GM12801 (cell line): ENCODE data around the gene PKP1.

Experiments
- TF ChIP-seq, protein P1 (sequence below): IDR thresholded peaks from one replicate; pipeline ENCODE4 v1.5.1; 2011; ENCODE audit warnings: control low read depth; ENCODE audit not compliant: insufficient read length; ENCODE audit errors: extremely low read depth

Gene PKP1

DNA sequence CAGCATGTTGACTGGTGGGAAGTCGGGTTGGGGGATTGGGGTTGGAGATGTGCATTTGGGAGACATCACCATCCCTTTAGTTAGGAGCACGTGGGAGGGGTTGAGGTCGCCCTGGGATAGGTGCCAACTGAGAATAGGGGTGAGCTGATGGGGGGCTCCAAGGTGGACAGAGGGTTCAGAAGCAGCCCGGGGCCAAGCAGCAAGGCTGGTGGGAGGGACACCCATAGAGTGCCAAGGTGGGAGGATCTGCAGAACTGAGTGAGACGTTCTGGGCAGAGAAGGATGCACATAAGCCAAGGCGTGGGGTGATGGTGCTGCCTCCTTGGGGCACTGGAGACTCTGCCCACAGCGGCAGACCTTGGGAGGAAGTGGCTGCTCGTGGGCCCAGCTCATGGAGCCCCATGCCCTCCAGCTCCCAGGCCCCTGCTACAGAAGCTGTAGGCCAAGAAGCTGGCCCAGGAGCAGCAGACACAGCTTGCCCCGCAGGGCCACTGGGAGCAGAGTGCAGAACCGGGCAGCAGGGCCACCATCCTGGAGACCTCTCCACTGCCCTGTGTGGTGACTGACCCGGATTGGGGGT lies 31.4 kb upstream of the PKP1 start:
- TF ChIP-seq, protein P1, sequence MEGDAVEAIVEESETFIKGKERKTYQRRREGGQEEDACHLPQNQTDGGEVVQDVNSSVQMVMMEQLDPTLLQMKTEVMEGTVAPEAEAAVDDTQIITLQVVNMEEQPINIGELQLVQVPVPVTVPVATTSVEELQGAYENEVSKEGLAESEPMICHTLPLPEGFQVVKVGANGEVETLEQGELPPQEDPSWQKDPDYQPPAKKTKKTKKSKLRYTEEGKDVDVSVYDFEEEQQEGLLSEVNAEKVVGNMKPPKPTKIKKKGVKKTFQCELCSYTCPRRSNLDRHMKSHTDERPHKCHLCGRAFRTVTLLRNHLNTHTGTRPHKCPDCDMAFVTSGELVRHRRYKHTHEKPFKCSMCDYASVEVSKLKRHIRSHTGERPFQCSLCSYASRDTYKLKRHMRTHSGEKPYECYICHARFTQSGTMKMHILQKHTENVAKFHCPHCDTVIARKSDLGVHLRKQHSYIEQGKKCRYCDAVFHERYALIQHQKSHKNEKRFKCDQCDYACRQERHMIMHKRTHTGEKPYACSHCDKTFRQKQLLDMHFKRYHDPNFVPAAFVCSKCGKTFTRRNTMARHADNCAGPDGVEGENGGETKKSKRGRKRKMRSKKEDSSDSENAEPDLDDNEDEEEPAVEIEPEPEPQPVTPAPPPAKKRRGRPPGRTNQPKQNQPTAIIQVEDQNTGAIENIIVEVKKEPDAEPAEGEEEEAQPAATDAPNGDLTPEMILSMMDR = no peak

DNA sequence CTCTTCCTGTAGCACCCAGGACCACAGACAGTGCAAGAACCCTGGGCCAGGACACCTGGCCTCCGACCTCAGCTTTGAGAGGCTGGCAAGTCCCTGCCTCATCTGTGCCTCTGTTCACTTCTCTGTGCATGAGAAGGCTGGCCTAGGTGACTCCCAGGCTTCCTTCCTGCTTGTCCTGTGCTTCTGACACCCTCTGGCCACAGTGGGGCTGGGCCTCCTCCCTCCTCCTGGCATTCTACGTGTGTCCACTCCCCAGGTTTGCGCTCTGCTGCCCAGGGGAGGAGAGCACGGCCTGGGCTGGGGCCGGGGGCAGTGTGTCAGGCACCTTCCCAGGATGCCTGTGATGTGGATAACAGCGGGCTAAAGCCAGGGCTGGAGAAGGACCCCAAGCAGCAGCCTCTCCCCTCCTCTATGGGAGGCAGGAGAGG lies 30.3 kb upstream of the PKP1 start:
- TF ChIP-seq, protein P1 = no peak

DNA sequence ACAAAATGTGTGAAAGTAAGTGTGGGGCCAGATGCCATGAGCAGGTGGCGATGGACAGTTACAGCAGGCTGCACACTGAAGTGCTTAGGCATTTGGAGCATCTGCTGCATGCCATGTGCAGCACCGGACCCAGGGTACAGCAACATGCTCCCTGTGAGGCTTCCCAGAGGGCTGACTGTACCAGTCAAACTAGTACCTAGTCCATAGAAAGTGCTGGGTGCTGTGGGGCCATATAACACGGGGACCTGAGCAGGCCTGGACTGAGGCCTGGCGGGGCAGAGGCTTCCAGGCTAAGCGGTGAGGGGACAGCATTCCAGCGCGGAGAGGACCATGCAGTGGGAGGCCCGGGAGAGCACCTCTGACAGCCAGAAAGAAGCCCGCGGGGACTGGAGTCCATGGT lies 29.9 kb upstream of the PKP1 start:
- TF ChIP-seq, protein P1 = no peak

DNA sequence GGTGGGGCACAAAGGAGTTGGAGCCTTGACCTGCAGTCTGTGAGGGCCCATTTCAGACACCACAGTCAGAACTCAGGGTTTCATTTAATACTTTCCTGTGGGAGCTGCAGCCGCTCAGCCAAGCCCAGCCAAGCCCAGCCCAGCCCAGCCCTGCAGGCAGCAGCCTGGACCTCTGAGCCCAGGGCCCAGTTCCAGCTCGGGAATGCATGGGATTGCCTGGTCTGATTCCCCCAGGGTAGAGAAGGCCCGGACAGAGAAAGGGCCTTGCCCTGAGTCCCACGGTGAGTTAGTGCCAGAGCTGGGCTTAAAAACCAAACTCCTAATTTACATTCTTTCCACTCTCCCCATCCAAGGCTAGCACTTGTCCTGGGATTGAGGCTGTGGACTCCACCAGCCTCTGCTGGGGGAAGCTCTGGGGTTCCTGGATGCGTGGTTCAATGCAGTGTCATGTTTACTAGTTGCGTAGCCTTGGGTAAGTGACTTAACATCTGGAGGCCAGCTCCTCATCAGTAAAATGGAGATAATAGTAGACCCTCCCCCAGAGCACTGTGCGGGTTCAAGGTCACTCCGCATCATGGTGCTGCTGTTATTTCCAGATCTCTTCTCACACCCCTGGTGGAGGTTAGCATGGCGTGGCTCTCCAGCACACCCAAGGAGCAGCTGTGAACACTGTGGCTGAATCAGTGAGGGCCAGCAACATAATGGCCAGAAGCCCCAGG lies 29.2 kb upstream of the PKP1 start:
- TF ChIP-seq, protein P1 = no peak

DNA sequence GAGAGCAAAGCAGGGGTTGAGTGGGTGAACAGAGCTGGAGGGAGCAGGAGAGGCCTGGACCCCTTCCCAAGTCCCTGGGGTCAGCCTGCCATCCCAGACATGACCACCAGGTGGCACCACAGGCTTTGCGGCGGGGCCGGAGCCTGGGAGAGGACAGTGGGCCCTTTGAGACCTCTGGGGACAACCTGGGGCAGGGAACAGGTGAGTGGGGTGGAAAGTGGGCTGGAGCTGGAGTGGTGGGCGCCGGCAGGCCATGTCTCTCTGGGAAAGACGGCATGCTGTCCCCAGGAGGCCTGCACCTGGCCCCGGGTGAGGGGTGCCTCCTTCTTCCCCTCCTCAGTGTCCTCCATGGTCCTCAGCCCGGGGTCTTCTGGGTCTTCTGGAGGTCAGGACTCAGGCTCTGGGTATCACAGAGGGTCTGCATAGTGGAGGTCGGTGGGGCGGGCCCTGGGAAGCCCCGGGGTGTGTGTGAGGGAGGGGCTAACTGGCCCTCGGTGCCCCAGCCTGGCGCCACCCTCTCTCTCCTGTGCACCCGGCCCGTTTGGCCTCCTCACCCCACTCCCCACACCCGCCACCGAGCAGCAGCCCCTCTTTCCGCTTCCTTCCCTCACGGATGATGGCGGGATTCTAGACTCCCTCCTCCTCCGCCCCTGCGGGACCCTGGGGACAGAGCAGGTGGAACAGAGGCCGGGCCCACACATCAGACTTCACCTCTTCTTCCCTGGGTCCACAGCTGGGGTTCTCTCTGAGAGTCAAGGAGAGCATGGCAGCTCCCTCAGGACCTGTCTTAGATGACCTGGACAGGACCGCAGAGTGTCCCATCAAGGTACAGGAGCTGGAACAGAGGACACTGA lies 28.5 kb upstream of the PKP1 start:
- TF ChIP-seq, protein P1 = peak; percentile 48

DNA sequence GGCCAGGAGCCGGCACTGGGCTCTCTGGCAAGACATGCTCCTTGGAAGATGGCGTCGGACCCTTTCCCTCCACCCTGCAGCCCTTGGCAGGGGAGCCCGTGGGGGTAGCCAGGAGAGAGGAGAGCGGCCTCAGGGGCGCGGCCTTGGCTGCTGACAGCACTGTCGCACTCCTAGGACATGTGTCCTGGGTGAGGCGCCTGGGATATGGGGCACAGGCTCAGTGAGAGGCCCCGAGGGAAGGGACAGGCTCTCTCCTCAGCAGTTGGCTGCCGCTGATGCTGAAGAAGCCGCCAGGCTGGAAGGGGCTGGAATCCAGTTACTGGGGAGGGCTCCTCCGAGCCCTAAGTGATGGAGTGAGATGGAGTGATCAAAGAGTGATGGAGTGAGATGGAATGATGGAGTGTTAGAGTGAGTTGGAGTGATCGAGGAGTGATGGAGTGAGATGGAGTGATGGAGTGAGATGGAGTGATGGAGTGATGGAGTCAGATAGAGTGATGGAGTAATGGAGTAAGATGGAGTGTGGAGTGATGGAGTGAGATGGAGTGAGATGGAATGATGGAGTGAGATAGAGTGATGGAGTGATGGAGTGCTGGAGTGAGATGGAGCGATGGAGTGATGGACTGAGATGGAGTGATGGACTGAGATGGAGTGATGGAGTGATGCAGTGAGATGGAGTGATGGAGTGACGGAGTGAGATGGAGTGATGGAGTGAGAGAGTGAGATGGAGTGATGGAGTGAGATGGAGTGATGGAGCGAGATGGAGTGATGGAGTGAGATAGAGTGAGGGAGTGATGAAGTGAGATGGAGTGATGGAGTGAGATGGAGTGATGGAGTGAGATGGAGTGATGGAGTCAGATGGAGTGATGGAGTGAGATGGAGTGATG lies 27.6 kb upstream of the PKP1 start:
- TF ChIP-seq, protein P1 = no peak

DNA sequence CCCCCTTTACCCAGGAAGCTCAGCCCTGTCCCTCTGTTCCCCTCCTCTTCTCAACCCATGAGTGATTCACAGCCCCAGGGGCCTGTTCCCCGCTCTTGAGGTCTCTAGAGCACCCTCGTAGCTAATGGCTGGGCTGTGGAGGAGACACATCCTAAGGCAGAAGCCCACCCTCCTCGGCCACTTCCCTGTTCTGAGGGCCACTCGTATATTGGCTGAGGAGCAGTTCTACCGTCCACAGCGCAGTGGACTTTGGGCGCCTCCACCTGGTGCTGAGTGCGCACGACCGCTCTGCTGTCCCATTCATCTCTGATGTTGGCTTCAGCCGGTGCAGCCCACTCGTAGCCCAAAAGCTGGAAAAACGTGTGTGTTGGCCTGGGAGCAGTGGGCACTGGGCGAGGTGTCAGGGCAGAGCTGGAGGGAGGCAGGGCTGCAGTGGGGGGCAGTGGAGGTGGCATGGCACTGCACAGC lies 24.5 kb upstream of the PKP1 start:
- TF ChIP-seq, protein P1 = no peak
